T-cell (primary cell): ENCODE measurements around the gene FOXP1. TPM values are rescaled to one million over a fixed set of nuclear protein-coding genes. Genes with fewer than 3 reads are reported as not detected.

ENCODE experiments used
- ATAC-seq, 4 experiments: fragments of 200-7000 bp in 3 of 4; fragments of 150-1000 bp in 1 of 4; cut with Tn5 transposase; replicated peaks in 1 of 4; 1 replicate in 3 of 4; 2 replicates in 1 of 4; pipeline ENCODE4 v1.10.0; 2021; ENCODE audit warnings: moderate library complexity in 3 of 4, mild to moderate bottlenecking in 2 of 4, moderate number of reproducible peaks in 1 of 4
- CTCF ChIA-PET, 2 donors: fragments of 300-600 bp; sonication (Branson Sonifier 250); formaldehyde crosslinking; loops; one replicate each; lab custom pipeline; 2022; ENCODE audit warnings: antibody characterized with exemption in 2 of 2; lab: Charles Lee
- POLR2A ChIA-PET, 2 donors: fragments of 300-600 bp; sonication (Branson Sonifier 250); formaldehyde crosslinking; loops; one replicate each; lab custom pipeline; 2022; ENCODE audit warnings: antibody characterized with exemption in 2 of 2; lab: Charles Lee
- DNase-seq, 35 experiments: peaks; one replicate each; pipeline versions ENCODE4 v3.0.0 to v3.0.0-alpha.2; 2013 to 2023
- H3K27ac ChIP-seq: one replicate; pipeline ENCODE4 v1.5.1; 2013; ENCODE audit warnings: low read length
- H3K27me3 ChIP-seq, 2 experiments: replicated peaks in 1 of 2; 1 replicate in 1 of 2; 2 replicates in 1 of 2; pipeline versions ENCODE4 v1.6.1 to v1.7.0; 2013; ENCODE audit warnings: low read length in 1 of 2, mixed read lengths in 1 of 2; ENCODE audit not compliant: control insufficient read depth in 2 of 2, insufficient read depth in 2 of 2; ENCODE audit errors: extremely low read depth in 1 of 2
- H3K36me3 ChIP-seq, 2 donors: 1 replicate in 1 of 2; 2 replicates in 1 of 2; pipeline versions ENCODE4 v1.6.1 to v1.7.0; 2013; ENCODE audit warnings: low read length in 1 of 2; ENCODE audit not compliant: control insufficient read depth in 2 of 2, insufficient read depth in 1 of 2; ENCODE audit errors: extremely low read depth in 1 of 2
- H3K4me1 ChIP-seq, 2 experiments: 1 replicate in 1 of 2; 2 replicates in 1 of 2; pipeline versions ENCODE4 v1.6.1 to v1.7.0; 2013; ENCODE audit warnings: low read length in 2 of 2, mixed read lengths in 1 of 2; ENCODE audit not compliant: insufficient read depth in 2 of 2, control insufficient read depth in 1 of 2; ENCODE audit errors: extremely low read depth in 1 of 2
- H3K4me3 ChIP-seq, 2 donors: 1 replicate in 1 of 2; 2 replicates in 1 of 2; pipeline versions ENCODE4 v1.5.1 to v1.7.0; 2013; ENCODE audit warnings: mild to moderate bottlenecking in 2 of 2, low read length in 1 of 2, moderate library complexity in 1 of 2; ENCODE audit not compliant: control insufficient read depth in 1 of 2; ENCODE audit errors: extremely low read depth in 1 of 2
- H3K9me3 ChIP-seq: 2 replicates; pipeline ENCODE4 v1.7.0; 2013
- H3K27ac Mint-ChIP-seq, 2 donors: one replicate each; pipeline ENCODE4 v1.8.0; 2020 to 2021; ENCODE audit warnings: mild to moderate bottlenecking in 2 of 2, mixed read lengths in 2 of 2
- H3K27me3 Mint-ChIP-seq, 2 donors: one replicate each; pipeline ENCODE4 v1.8.0; 2021 to 2022; ENCODE audit warnings: mixed read lengths in 2 of 2
- H3K36me3 Mint-ChIP-seq: one replicate; pipeline ENCODE4 v1.8.0; 2021; ENCODE audit warnings: mixed read lengths
- H3K4me1 Mint-ChIP-seq, 3 donors: one replicate each; pipeline ENCODE4 v1.8.0; 2020 to 2022; ENCODE audit warnings: mixed read lengths in 3 of 3, mild to moderate bottlenecking in 1 of 3
- H3K4me3 Mint-ChIP-seq, 3 donors: one replicate each; pipeline ENCODE4 v1.8.0; 2020 to 2022; ENCODE audit warnings: mild to moderate bottlenecking in 3 of 3, mixed read lengths in 3 of 3, moderate library complexity in 3 of 3
- H3K9me3 Mint-ChIP-seq, 3 donors: one replicate each; pipeline ENCODE4 v1.8.0; 2020 to 2022; ENCODE audit warnings: mixed read lengths in 3 of 3
- WGBS: methylation state at CpG from one replicate; pipeline ENCODE4 v1.1.5; 2013; ENCODE audit warnings: missing lambda C conversion rate; ENCODE audit not compliant: insufficient coverage; 5-methylcytosine and 5-hydroxymethylcytosine counted together
- total RNA-seq, 35 experiments: library from RNA in 6 of 35; stranded (reverse) in 6 of 35; fragments of 120-200 nt in 1 of 35; gene quantifications; one replicate each; pipeline versions ENCODE4 v1.2.1 to v1.2.4 and lab custom pipeline; 2013 to 2026

The FOXP1 gene
- total RNA-seq, 5 donors from 2014 or later (not counting 1 experiment from before 2014, with no cell fraction given) = 258 to 586 (median 290) TPM

- ChIA-PET POLR2A (no interaction called here), CTCF (interaction anchor here in 1 of 2 donors (0.6 kb wide), 1 partner anchor 264 kb away, joined by 4 read pairs; no protein-coding TSS in a partner anchor)
- 64% methylated on average over 4 of the region's 5 CpGs for WGBS
- H3K27me3 Mint-ChIP-seq = no peaks in the 10 kb centered on the region
- Histone ChIP-seq H3K4me3 (no peak overlapping the region), H3K4me1 (no peaks in the 10 kb centered on the region), H3K9me3 (no peaks in the 10 kb centered on the region), H3K27me3 (no peaks in the 10 kb centered on the region), H3K27ac (no peak overlapping the region), H3K36me3 (no peaks in the 10 kb centered on the region)
- H3K4me3 Mint-ChIP-seq = no peak overlapping the region
- no peak for DNase-seq
- H3K9me3 Mint-ChIP-seq = peaks cover 2 to 25% (median 12%) of the 10 kb centered on the region in 3 donors
- H3K27ac Mint-ChIP-seq = no peak overlapping the region
- peaks cover 0 to 6% (median 3%) of the 10 kb centered on the region in 3 donors for H3K4me1 Mint-ChIP-seq
- peaks cover 30% of the 10 kb centered on the region for H3K36me3 Mint-ChIP-seq
- ATAC-seq = no peak
These were observed 23.1 kb upstream of the FOXP1 start for GRCh38 chr3:71606582-71606981.

- ChIA-PET CTCF (no interaction called here), POLR2A (no interaction called here)
- peaks cover 0 to 2% of the 10 kb centered on the region in 2 experiments for H3K4me1 ChIP-seq
- Mint-ChIP-seq H3K36me3 (peaks cover 17% of the 10 kb centered on the region), H3K4me3 (no peak overlapping the region), H3K27me3 (no peaks in the 10 kb centered on the region), H3K9me3 (peaks cover 2 to 13% (median 3%) of the 10 kb centered on the region in 3 donors), H3K27ac (no peak overlapping the region), H3K4me1 (peaks cover 16 to 28% (median 22%) of the 10 kb centered on the region in 3 donors)
- no peak overlapping the region for H3K4me3 ChIP-seq
- no peaks in the 10 kb centered on the region for H3K9me3 ChIP-seq
- 65% methylated on average over 2 of the region's 2 CpGs for WGBS
- DNase-seq = no peak
- no peaks in the 10 kb centered on the region for H3K27me3 ChIP-seq
- no peak overlapping the region for H3K27ac ChIP-seq
- H3K36me3 ChIP-seq = no peaks in the 10 kb centered on the region
- ATAC-seq = no peak
These were observed 18.7 kb upstream of the FOXP1 start for GRCh38 chr3:71602256-71602655.

GRCh38 chr3:71601811-71602210, 18.3 kb upstream of the FOXP1 start:
- Histone ChIP-seq H3K4me1 (peaks cover 0 to 2% of the 10 kb centered on the region in 2 experiments), H3K27ac (no peak overlapping the region), H3K36me3 (no peaks in the 10 kb centered on the region), H3K4me3 (no peak overlapping the region), H3K27me3 (no peaks in the 10 kb centered on the region), H3K9me3 (no peaks in the 10 kb centered on the region)
- no peak for DNase-seq
- WGBS = 65% methylated on average over 2 of the region's 5 CpGs
- H3K27ac Mint-ChIP-seq = no peak overlapping the region
- ATAC-seq = no peak
- CTCF ChIA-PET = no interaction called here
- H3K36me3 Mint-ChIP-seq = peaks cover 16% of the 10 kb centered on the region
- H3K27me3 Mint-ChIP-seq = no peaks in the 10 kb centered on the region
- no peak overlapping the region for H3K4me3 Mint-ChIP-seq
- H3K4me1 Mint-ChIP-seq = peaks cover 16 to 28% (median 22%) of the 10 kb centered on the region in 3 donors
- POLR2A ChIA-PET = no interaction called here
- H3K9me3 Mint-ChIP-seq = peaks cover 2 to 11% (median 3%) of the 10 kb centered on the region in 3 donors

GRCh38 chr3:71600646-71601288, 17.2 kb upstream of the FOXP1 start:
- no peak overlapping the region for H3K4me3 Mint-ChIP-seq
- Histone ChIP-seq H3K36me3 (no peaks in the 10 kb centered on the region), H3K27me3 (no peaks in the 10 kb centered on the region), H3K27ac (no peak overlapping the region), H3K9me3 (no peaks in the 10 kb centered on the region), H3K4me3 (no peak overlapping the region), H3K4me1 (peaks cover 0 to 2% of the 10 kb centered on the region in 2 experiments)
- CTCF ChIA-PET = interaction anchor here in 1 of 2 donors (0.7 kb wide), 1 partner anchor 12 kb away, joined by 4 read pairs; no protein-coding TSS in a partner anchor
- no peak overlapping the region for H3K27ac Mint-ChIP-seq
- no peaks in the 10 kb centered on the region for H3K27me3 Mint-ChIP-seq
- peaks cover 0 to under 1% (median 0%) of the 10 kb centered on the region in 3 donors for H3K9me3 Mint-ChIP-seq
- POLR2A ChIA-PET = no interaction called here
- no peak for DNase-seq
- H3K36me3 Mint-ChIP-seq = peaks cover 18% of the 10 kb centered on the region
- H3K4me1 Mint-ChIP-seq = peaks cover 16 to 28% (median 22%) of the 10 kb centered on the region in 3 donors
- ATAC-seq = no peak
- no CpG with 5 or more reads among the region's 3 CpGs for WGBS

- Mint-ChIP-seq H3K4me3 (no peak overlapping the region), H3K27ac (no peak overlapping the region), H3K4me1 (peaks cover 16 to 28% (median 22%) of the 10 kb centered on the region in 3 donors), H3K9me3 (no peaks in the 10 kb centered on the region), H3K36me3 (peaks cover 30% of the 10 kb centered on the region), H3K27me3 (no peaks in the 10 kb centered on the region)
- peaks cover 0 to 2% of the 10 kb centered on the region in 2 experiments for H3K4me1 ChIP-seq
- no peaks in the 10 kb centered on the region for H3K9me3 ChIP-seq
- ATAC-seq (no peak), DNase-seq (no peak)
- no peaks in the 10 kb centered on the region for H3K36me3 ChIP-seq
- H3K4me3 ChIP-seq = no peak overlapping the region
- POLR2A ChIA-PET = no interaction called here
- H3K27me3 ChIP-seq = no peaks in the 10 kb centered on the region
- no peak overlapping the region for H3K27ac ChIP-seq
- WGBS = no CpG with 5 or more reads among the region's 1 CpG
- CTCF ChIA-PET = interaction anchor here in 1 of 2 donors (0.5 kb wide), 1 partner anchor 319 kb away, joined by 3 read pairs; no protein-coding TSS in a partner anchor
These were observed 15.9 kb upstream of the FOXP1 start for GRCh38 chr3:71599416-71599815.

- 100% methylated on average over 1 of the region's 3 CpGs for WGBS
- ATAC-seq = no peak
- H3K4me3 ChIP-seq = no peak overlapping the region
- Mint-ChIP-seq H3K4me3 (no peak overlapping the region), H3K36me3 (peaks cover 32% of the 10 kb centered on the region), H3K27ac (no peak overlapping the region), H3K27me3 (no peaks in the 10 kb centered on the region), H3K4me1 (peaks cover 16 to 28% (median 22%) of the 10 kb centered on the region in 3 donors), H3K9me3 (no peaks in the 10 kb centered on the region)
- no peaks in the 10 kb centered on the region for H3K27me3 ChIP-seq
- CTCF ChIA-PET = no interaction called here
- no peaks in the 10 kb centered on the region for H3K9me3 ChIP-seq
- POLR2A ChIA-PET = interaction anchor here in 1 of 2 donors (0.6 kb wide), 1 partner anchor 1198 kb away, joined by 3 read pairs; no protein-coding TSS in a partner anchor
- DNase-seq = no peak
- H3K27ac ChIP-seq = no peak overlapping the region
- no peaks in the 10 kb centered on the region for H3K36me3 ChIP-seq
- H3K4me1 ChIP-seq = peaks cover 0 to 2% of the 10 kb centered on the region in 2 experiments
These were observed 14.8 kb upstream of the FOXP1 start for GRCh38 chr3:71598292-71598691.
